CD14-positive monocyte (primary cell): ENCODE results near the gene ACACA. TPM values are rescaled to one million over a fixed set of nuclear protein-coding genes. Genes with fewer than 3 reads are reported as not detected.
A peak's percentile ranks its signal among the peaks of the same experiment; 100 is the strongest.

ENCODE experiments used
- DNase-seq, 3 donors: peaks; one replicate each; pipeline ENCODE4 v3.0.0-alpha.2; 2011 to 2022
- H2AFZ ChIP-seq: 2 replicates; pipeline ENCODE4 v1.6.0; 2012; ENCODE audit warnings: mild to moderate bottlenecking, low read depth, low read length, inconsistent platforms; ENCODE audit not compliant: insufficient read depth, poor library complexity, severe bottlenecking
- H3K27ac ChIP-seq, 2 donors: 1 replicate in 1 of 2; 2 replicates in 1 of 2; pipeline ENCODE4 v1.5.1; 2012 to 2013; ENCODE audit warnings: low read length in 2 of 2, control low read depth in 1 of 2, inconsistent platforms in 1 of 2, low read depth in 1 of 2, mild to moderate bottlenecking in 1 of 2
- H3K27me3 ChIP-seq, 2 donors: one replicate each; pipeline versions ENCODE4 v1.6.0 to v1.6.1; 2011 to 2013; ENCODE audit warnings: low read length in 2 of 2; ENCODE audit not compliant: control insufficient read depth in 2 of 2, insufficient read depth in 2 of 2
- H3K36me3 ChIP-seq, 2 donors: replicated peaks in 1 of 2; 1 replicate in 1 of 2; 2 replicates in 1 of 2; pipeline versions ENCODE4 v1.5.1 to v1.6.1; 2012 to 2013; ENCODE audit warnings: low read length in 2 of 2, control low read depth in 1 of 2, inconsistent platforms in 1 of 2, mild to moderate bottlenecking in 1 of 2; ENCODE audit not compliant: insufficient read depth in 2 of 2, control insufficient read depth in 1 of 2
- H3K4me1 ChIP-seq, 2 donors: 1 replicate in 1 of 2; 2 replicates in 1 of 2; pipeline versions ENCODE4 v1.5.1 to v1.6.1; 2012 to 2013; ENCODE audit warnings: low read length in 2 of 2, control low read depth in 1 of 2, inconsistent platforms in 1 of 2, mild to moderate bottlenecking in 1 of 2, moderate library complexity in 1 of 2; ENCODE audit not compliant: insufficient read depth in 2 of 2, control insufficient read depth in 1 of 2
- H3K4me2 ChIP-seq: replicated peaks from 2 replicates; pipeline ENCODE3; 2012; ENCODE audit warnings: low read length, moderate library complexity, mild to moderate bottlenecking; ENCODE audit not compliant: poor library complexity, severe bottlenecking; ENCODE audit errors: extremely low read depth
- H3K4me3 ChIP-seq, 3 experiments: fragments of 200-600 bp in 1 of 3; sonication (generic) in 1 of 3; replicated peaks in 1 of 3; 1 replicate in 2 of 3; 2 replicates in 1 of 3; pipeline ENCODE4 v1.5.1; 2011 to 2013; ENCODE audit warnings: low read length in 3 of 3, mild to moderate bottlenecking in 3 of 3, control low read depth in 2 of 3, low read depth in 2 of 3, inconsistent platforms in 1 of 3, moderate library complexity in 1 of 3
- H3K79me2 ChIP-seq: 2 replicates; pipeline ENCODE4 v1.6.0; 2012; ENCODE audit warnings: mild to moderate bottlenecking, control low read depth, inconsistent platforms, low read length, moderate library complexity; ENCODE audit not compliant: insufficient read depth
- H3K9ac ChIP-seq: 2 replicates; pipeline ENCODE4 v1.6.0; 2017; ENCODE audit warnings: low read length, mild to moderate bottlenecking; ENCODE audit not compliant: insufficient read depth, poor library complexity, severe bottlenecking
- H3K9me3 ChIP-seq, 2 donors: replicated peaks in 1 of 2; 1 replicate in 1 of 2; 2 replicates in 1 of 2; pipeline versions ENCODE4 v1.5.1 to v1.6.1; 2012 to 2013; ENCODE audit warnings: low read length in 2 of 2, control low read depth in 1 of 2; ENCODE audit not compliant: control insufficient read depth in 1 of 2, insufficient read depth in 1 of 2
- H4K20me1 ChIP-seq: 2 replicates; pipeline ENCODE4 v1.6.0; 2012; ENCODE audit warnings: mild to moderate bottlenecking, low read length, control low read depth, moderate library complexity; ENCODE audit not compliant: insufficient read depth
- H3K27ac Mint-ChIP-seq, 7 donors: one replicate each; pipeline ENCODE4 v1.8.0; 2020; ENCODE audit warnings: mild to moderate bottlenecking in 7 of 7, mixed read lengths in 7 of 7, moderate library complexity in 6 of 7, inconsistent platforms in 2 of 7
- H3K27me3 Mint-ChIP-seq, 3 donors: one replicate each; pipeline ENCODE4 v1.8.0; 2021 to 2022; ENCODE audit warnings: low read depth in 3 of 3, mild to moderate bottlenecking in 3 of 3, mixed read lengths in 3 of 3, moderate library complexity in 3 of 3, inconsistent platforms in 1 of 3
- H3K36me3 Mint-ChIP-seq, 2 donors: one replicate each; pipeline ENCODE4 v1.8.0; 2020; ENCODE audit warnings: mixed read lengths in 2 of 2, inconsistent platforms in 1 of 2, mild to moderate bottlenecking in 1 of 2
- H3K4me1 Mint-ChIP-seq: one replicate; pipeline ENCODE4 v1.8.0; 2020; ENCODE audit warnings: mild to moderate bottlenecking, mixed read lengths
- H3K4me3 Mint-ChIP-seq, 2 donors: one replicate each; pipeline ENCODE4 v1.8.0; 2020; ENCODE audit warnings: mild to moderate bottlenecking in 2 of 2, mixed read lengths in 2 of 2, moderate library complexity in 1 of 2
- H3K9me3 Mint-ChIP-seq, 7 donors: one replicate each; pipeline ENCODE4 v1.8.0; 2020 to 2022; ENCODE audit warnings: mixed read lengths in 7 of 7, mild to moderate bottlenecking in 6 of 7, moderate library complexity in 6 of 7, inconsistent platforms in 2 of 7
- CTCF ChIP-seq: fragments of 200-600 bp; IDR thresholded peaks from one replicate; pipeline ENCODE4 v1.8.0; 2022; ENCODE audit warnings: antibody characterized with exemption, mild to moderate bottlenecking
- WGBS: methylation state at CpG from one replicate; pipeline ENCODE4 v1.1.5; 2013; ENCODE audit warnings: missing lambda C conversion rate; ENCODE audit not compliant: insufficient coverage; 5-methylcytosine and 5-hydroxymethylcytosine counted together
- intact Hi-C, 2 donors: fragments of 100-400 bp; cut with micrococcal nuclease; formaldehyde crosslinking; loops; one replicate each; pipeline versions ENCODE4 v1.15.0 to v1.15.1; 2023
- polyA plus RNA-seq, 3 donors: library from polyadenylated mRNA; depleted of rRNA in 1 of 3; unstranded in 2 of 3; stranded (reverse) in 1 of 3; fragments of 300-500 nt in 2 of 3; fragments of >200 nt in 1 of 3; fragmentation: Illumina TruSeq in 2 of 3; gene quantifications; 1 replicate in 2 of 3; 2 replicates in 1 of 3; pipeline ENCODE4 v1.2.3, GENCODE V29; 2012 to 2021

The ACACA gene
- polyA plus RNA-seq, 3 donors = 3.5 to 4.6 (median 3.8) TPM

DNA sequence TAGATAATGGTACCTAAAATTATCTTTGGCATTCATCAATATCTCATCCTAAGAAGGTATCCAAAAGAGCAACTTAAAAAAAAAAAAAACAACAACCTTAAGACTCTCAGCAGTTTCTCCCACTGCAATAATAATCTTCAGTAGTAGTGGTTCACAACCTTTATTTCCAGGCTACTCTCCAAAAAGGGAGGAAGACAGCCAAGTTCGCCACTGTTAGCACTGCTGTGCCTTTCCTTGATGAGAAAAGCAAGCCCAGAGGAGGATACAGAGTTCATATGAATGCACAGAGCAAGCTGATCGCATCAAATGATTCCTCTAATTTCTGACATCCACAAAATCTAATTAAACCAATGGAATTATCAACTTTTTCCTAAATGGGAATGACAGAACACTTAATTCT is 258.5 kb downstream of the ACACA start:
- Mint-ChIP-seq H3K9me3 (no peaks in the 10 kb centered on the region), H3K4me1 (peaks cover 2% of the 10 kb centered on the region), H3K27ac (no peak overlapping the region), H3K27me3 (no peaks in the 10 kb centered on the region), H3K36me3 (peaks cover 14 to 22% of the 10 kb centered on the region in 2 donors), H3K4me3 (no peak overlapping the region)
- no peak for DNase-seq
- Histone ChIP-seq H4K20me1 (no peaks in the 10 kb centered on the region), H3K4me3 (no peak overlapping the region), H3K27ac (no peak overlapping the region), H2AFZ (no peak overlapping the region), H3K27me3 (no peaks in the 10 kb centered on the region), H3K4me2 (no peak overlapping the region), H3K36me3 (no peaks in the 10 kb centered on the region), H3K79me2 (no peaks in the 10 kb centered on the region), H3K9ac (no peak overlapping the region), H3K9me3 (no peaks in the 10 kb centered on the region), H3K4me1 (no peaks in the 10 kb centered on the region)
- TF ChIP-seq CTCF = no peak
- WGBS = no CpG with 5 or more reads among the region's 2 CpGs
- intact Hi-C loops = no loop called here

DNA sequence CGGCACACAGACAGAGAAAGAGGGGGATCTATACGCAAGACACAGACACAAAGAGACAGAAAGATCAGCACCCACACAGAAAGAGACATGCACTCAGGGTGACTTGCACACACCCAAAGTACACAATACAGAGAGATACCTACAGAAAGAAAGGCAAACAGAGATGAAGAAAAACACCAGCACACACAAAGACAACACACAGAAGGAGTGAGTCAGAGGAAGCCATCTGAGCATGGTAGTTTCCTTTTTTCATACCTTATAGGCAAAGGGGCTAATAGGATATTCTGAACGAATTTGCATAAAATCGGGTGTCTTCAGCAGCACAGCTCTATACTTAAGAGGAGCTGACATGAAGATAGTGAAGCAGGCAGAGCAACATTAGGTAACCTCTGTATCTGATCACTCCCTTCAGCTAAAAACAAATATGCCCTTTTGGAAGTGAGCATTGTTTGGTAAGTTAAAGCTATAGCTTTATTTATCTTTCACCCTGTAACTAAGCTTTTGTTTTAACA is 259.3 kb downstream of the ACACA start:
- Histone ChIP-seq H3K9ac (no peak overlapping the region), H3K79me2 (no peaks in the 10 kb centered on the region)

More for the DNA sequence above, 259.3 kb downstream of the ACACA start:
- H3K4me1 ChIP-seq = no peaks in the 10 kb centered on the region
- DNase-seq = no peak
- no CpG with 5 or more reads among the region's 4 CpGs for WGBS
- intact Hi-C loops = no loop called here
- H3K27ac Mint-ChIP-seq = peak overlapping the region in 1 of 7 donors; percentile 83
- H3K36me3 ChIP-seq = no peaks in the 10 kb centered on the region
- no peaks in the 10 kb centered on the region for H3K9me3 ChIP-seq
- no peak overlapping the region for H3K4me2 ChIP-seq
- H3K4me3 ChIP-seq = no peak overlapping the region
- no peaks in the 10 kb centered on the region for H3K27me3 Mint-ChIP-seq
- H3K36me3 Mint-ChIP-seq = peaks cover 11 to 22% of the 10 kb centered on the region in 2 donors
- H2AFZ ChIP-seq = no peak overlapping the region
- H3K9me3 Mint-ChIP-seq = no peaks in the 10 kb centered on the region
- H3K27me3 ChIP-seq = no peaks in the 10 kb centered on the region
- no peak for TF ChIP-seq CTCF
- H3K27ac ChIP-seq = no peak overlapping the region
- H4K20me1 ChIP-seq = no peaks in the 10 kb centered on the region
- H3K4me3 Mint-ChIP-seq = no peak overlapping the region
- H3K4me1 Mint-ChIP-seq = peaks cover 2% of the 10 kb centered on the region
